Thymus (tissue), 11 donors: ENCODE measurements around the gene UGT1A4. TPM values are rescaled to one million over a fixed set of nuclear protein-coding genes. Genes with fewer than 3 reads are reported as not detected.
"Not testable (repeated sequence)": the region's sequence is repeated elsewhere in the genome, so short reads cannot be mapped to it uniquely, and the experiment has no call there.

Experiments used
- DNase-seq, 9 donors: peaks; one replicate each; pipeline ENCODE4 v3.0.0-alpha.2; 2013; ENCODE audit warnings: low spot score in 9 of 9, low read depth in 6 of 9, missing footprints in 1 of 9
- H3K27ac ChIP-seq, 2 donors: one replicate each; pipeline ENCODE4 v1.5.1; 2013; ENCODE audit warnings: control low read depth in 1 of 2, low read depth in 1 of 2, low read length in 1 of 2, mild to moderate bottlenecking in 1 of 2, moderate library complexity in 1 of 2
- H3K27me3 ChIP-seq, 2 donors: one replicate each; pipeline ENCODE4 v1.5.1; 2013; ENCODE audit warnings: low read length in 1 of 2; ENCODE audit not compliant: control insufficient read depth in 2 of 2, insufficient read depth in 1 of 2
- H3K36me3 ChIP-seq, 2 donors: one replicate each; pipeline ENCODE4 v1.5.1; 2013; ENCODE audit warnings: low read length in 1 of 2, mild to moderate bottlenecking in 1 of 2, moderate library complexity in 1 of 2; ENCODE audit not compliant: control insufficient read depth in 2 of 2, insufficient read depth in 2 of 2
- H3K4me1 ChIP-seq, 2 donors: one replicate each; pipeline ENCODE4 v1.5.1; 2013; ENCODE audit warnings: low read length in 2 of 2; ENCODE audit not compliant: control insufficient read depth in 2 of 2, insufficient read depth in 2 of 2
- H3K4me3 ChIP-seq, 2 donors: one replicate each; pipeline ENCODE4 v1.5.1; 2013; ENCODE audit warnings: low read length in 2 of 2, control low read depth in 1 of 2, mild to moderate bottlenecking in 1 of 2
- H3K9me3 ChIP-seq, 2 donors: one replicate each; pipeline ENCODE4 v1.5.1; 2013; ENCODE audit warnings: low read length in 1 of 2, mild to moderate bottlenecking in 1 of 2; ENCODE audit not compliant: control insufficient read depth in 2 of 2, insufficient read depth in 1 of 2
- WGBS: extraction: QIAGEN DNeasy Blood & Tissue Kit; methylation state at CpG from one replicate; pipeline ENCODE4 v1.1.7; 2013; 5-methylcytosine and 5-hydroxymethylcytosine counted together
- polyA plus RNA-seq: library from polyadenylated mRNA; stranded (reverse); fragments of 200-250 nt; gene quantifications from one replicate; pipeline ENCODE4 v1.2.3, GENCODE V29; 2013
- total RNA-seq: library from RNA; stranded (reverse); fragments of 120-200 nt; gene quantifications from one replicate; pipeline ENCODE4 v1.2.4, GENCODE V29; 2013
- donor health status: healthy.

Gene UGT1A4
- total and polyA plus RNA-seq, 2 donors, result 0.09 to 0.34 TPM

DNA sequence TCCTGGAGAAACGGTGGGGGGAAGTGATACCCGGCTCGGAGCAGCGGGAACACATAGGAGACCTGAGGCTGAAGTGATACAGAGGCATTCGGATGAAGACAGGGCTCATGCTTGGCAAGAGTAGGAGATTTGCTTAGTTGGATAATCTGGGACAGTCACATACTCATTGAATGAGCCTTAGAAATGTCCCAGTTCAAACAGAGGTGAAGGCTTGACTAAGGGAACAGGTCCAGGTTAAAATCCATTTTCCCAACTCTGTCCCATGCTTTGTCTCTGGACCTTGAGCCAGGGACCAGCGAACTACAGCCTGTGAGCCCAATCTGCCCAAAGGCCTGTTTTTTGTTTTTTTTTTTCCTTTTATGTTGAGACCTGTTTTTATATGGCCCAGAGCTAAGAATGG, 24.6 kb upstream of the UGT1A4 start:
- 85% methylated on average over 6 of the region's 6 CpGs for WGBS
- Histone ChIP-seq H3K4me1 (no peaks in the 10 kb centered on the region), H3K27ac (no peak overlapping the region), H3K27me3 (no peaks in the 10 kb centered on the region), H3K36me3 (no peaks in the 10 kb centered on the region), H3K4me3 (no peak overlapping the region), H3K9me3 (no peaks in the 10 kb centered on the region)
- no peak for DNase-seq

- H3K9me3 ChIP-seq, result no peaks in the 10 kb centered on the region
- no peaks in the 10 kb centered on the region for H3K36me3 ChIP-seq
- H3K27ac ChIP-seq, result no peak overlapping the region
- no peak for DNase-seq
- no peaks in the 10 kb centered on the region for H3K4me1 ChIP-seq
- no peaks in the 10 kb centered on the region for H3K27me3 ChIP-seq
- WGBS, result 98% methylated on average over 4 of the region's 4 CpGs
- H3K4me3 ChIP-seq, result no peak overlapping the region
Measured at GRCh38 chr2:233698740-233699139, 19.8 kb upstream of the UGT1A4 start.

GRCh38 chr2:233699424-233700027, 19.0 kb upstream of the UGT1A4 start:
- Histone ChIP-seq H3K27ac (no peak overlapping the region), H3K9me3 (no peaks in the 10 kb centered on the region), H3K4me1 (no peaks in the 10 kb centered on the region), H3K4me3 (no peak overlapping the region), H3K27me3 (no peaks in the 10 kb centered on the region), H3K36me3 (no peaks in the 10 kb centered on the region)
- 98% methylated on average over 8 of the region's 8 CpGs for WGBS
- no peak for DNase-seq

DNA sequence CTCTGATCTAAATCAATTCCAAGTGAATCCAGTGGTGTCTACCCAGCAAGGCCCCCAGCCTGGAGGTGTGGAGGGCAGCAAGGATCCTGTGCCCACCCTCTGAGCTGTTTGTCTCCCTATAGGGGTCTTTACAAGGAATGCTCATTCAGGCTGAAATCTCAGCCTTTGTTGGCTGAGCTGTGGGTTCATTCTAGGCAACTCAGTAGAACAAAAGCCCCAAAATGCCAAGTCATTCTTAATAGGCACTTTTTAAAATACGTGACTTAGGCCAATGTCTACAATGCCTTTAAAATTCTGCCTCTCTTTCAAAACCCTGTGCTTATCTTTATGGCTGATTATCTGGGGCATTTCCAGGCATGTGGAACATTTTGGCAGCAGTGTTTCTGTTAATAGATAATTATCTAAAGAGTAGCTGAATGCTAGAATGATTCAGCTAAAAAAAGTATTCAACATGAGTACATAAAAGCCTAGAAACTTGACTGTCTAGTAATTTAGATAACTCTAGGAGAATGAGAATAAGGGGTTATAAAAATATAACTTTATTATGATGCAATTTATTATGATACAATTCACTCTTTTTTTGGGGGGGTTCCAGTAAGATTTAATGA, 18.4 kb upstream of the UGT1A4 start:
- 46% methylated on average over 1 of the region's 1 CpG for WGBS
- Histone ChIP-seq H3K4me1 (no peaks in the 10 kb centered on the region), H3K27me3 (no peaks in the 10 kb centered on the region), H3K4me3 (no peak overlapping the region), H3K27ac (no peak overlapping the region), H3K36me3 (no peaks in the 10 kb centered on the region), H3K9me3 (no peaks in the 10 kb centered on the region)
- no peak for DNase-seq

DNA sequence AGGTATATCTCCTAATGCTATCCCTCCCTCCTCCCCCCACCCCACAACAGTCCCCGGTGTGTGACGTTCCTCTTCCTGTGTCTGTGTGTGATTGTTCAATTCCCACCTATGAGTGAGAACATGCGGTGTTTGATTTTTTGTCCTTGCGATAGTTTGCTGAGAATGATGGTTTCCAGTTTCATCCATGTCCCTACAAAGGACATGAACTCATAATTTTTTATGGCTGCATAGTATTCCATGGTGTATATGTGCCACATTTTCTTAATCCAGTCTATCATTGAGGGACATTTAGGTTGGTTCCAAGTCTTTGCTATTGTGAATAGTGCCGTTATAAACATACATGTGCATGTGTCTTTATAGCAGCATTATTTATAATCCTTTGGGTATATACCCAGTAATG, 17.7 kb upstream of the UGT1A4 start:
- not testable (repeated sequence) for H3K9me3 ChIP-seq, H3K36me3 ChIP-seq, H3K27ac ChIP-seq, DNase-seq, H3K4me1 ChIP-seq, H3K27me3 ChIP-seq, H3K4me3 ChIP-seq
- 97% methylated on average over 5 of the region's 5 CpGs for WGBS

DNA sequence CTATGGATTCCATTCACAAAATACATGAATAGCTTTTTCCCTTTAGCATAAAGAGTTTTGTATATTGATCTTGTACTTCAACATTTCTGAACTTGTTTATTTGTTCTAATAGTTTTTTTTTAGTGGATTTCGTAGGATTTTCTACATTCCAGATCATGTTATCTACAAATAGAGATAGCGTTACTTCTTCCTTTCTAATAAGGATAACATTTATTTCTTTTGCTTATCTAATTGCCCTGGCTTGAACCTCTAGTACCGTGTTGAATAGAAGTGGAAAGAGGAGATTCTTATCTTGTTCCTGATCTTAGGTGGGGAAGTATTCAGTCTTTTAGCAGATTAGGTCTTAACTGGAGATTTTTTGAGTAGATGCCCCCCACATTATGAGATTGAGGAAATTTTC, 16.3 kb upstream of the UGT1A4 start:
- Histone ChIP-seq H3K9me3 (no peaks in the 10 kb centered on the region), H3K27ac (no peak overlapping the region), H3K36me3 (no peaks in the 10 kb centered on the region), H3K27me3 (no peaks in the 10 kb centered on the region), H3K4me3 (no peak overlapping the region), H3K4me1 (no peaks in the 10 kb centered on the region)
- 77% methylated on average over 3 of the region's 3 CpGs for WGBS
- no peak for DNase-seq

DNA sequence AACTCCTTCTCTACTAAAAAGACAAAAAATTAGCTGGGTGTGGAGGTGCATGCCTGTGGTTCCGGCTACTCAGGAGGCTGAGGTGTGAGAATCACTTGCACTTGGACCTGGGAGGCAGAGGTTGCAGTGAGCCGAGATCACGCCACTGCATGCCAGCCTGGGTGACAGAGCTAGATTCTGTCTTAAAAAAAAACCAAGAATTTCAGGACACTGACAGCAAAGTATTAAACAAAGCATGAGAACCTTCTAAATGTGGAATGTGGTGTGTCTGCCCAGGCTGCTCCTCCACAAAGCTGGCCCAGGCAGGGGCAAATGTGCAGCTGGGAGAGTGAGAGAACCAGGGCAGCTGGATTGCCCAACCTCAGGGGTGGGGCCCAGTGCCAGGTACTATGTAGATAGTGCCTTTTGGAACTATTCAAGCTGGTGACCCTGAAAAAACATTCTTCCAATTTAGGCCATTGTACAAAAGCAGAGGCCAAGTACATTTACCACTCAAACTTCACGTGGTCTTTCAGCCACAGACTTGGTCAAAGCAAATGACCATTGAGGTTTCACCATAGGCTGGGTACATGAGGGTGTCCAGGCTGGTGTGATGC, 12.5 kb upstream of the UGT1A4 start:
- Histone ChIP-seq H3K27ac (no peak overlapping the region), H3K4me3 (no peak overlapping the region), H3K4me1 (peaks cover 0 to under 1% of the 10 kb centered on the region in 2 donors), H3K36me3 (no peaks in the 10 kb centered on the region), H3K27me3 (no peaks in the 10 kb centered on the region), H3K9me3 (no peaks in the 10 kb centered on the region)
- 71% methylated on average over 4 of the region's 4 CpGs for WGBS
- DNase-seq, result no peak

GRCh38 chr2:233706720-233707119, 11.8 kb upstream of the UGT1A4 start:
- H3K27ac ChIP-seq, result no peak overlapping the region
- no peak for DNase-seq

GRCh38 chr2:233707940-233708644, 10.4 kb upstream of the UGT1A4 start:
- H3K27me3 ChIP-seq, result no peaks in the 10 kb centered on the region
- no peak overlapping the region for H3K27ac ChIP-seq
- no peaks in the 10 kb centered on the region for H3K9me3 ChIP-seq
- H3K36me3 ChIP-seq, result no peaks in the 10 kb centered on the region
- WGBS, result 94% methylated on average over 10 of the region's 10 CpGs
- no peak for DNase-seq
- no peak overlapping the region for H3K4me3 ChIP-seq
- H3K4me1 ChIP-seq, result peaks cover 0 to 18% of the 10 kb centered on the region in 2 donors

More at GRCh38 chr2:233706720-233707119, 11.8 kb upstream of the UGT1A4 start:
- Histone ChIP-seq H3K36me3 (no peaks in the 10 kb centered on the region), H3K27me3 (no peaks in the 10 kb centered on the region), H3K4me3 (no peak overlapping the region), H3K9me3 (no peaks in the 10 kb centered on the region), H3K4me1 (peaks cover 0 to 8% of the 10 kb centered on the region in 2 donors)
- whole genome bisulfite sequencing, result 0% methylated on average over 1 of the region's 1 CpG
